GM12801 (cell line): ENCODE results near the gene BCAR3.

Experiments
- CTCF ChIP-seq: IDR thresholded peaks from one replicate; pipeline ENCODE4 v1.5.1; 2011; ENCODE audit warnings: control low read depth; ENCODE audit not compliant: insufficient read length; ENCODE audit errors: extremely low read depth

BCAR3 gene

DNA sequence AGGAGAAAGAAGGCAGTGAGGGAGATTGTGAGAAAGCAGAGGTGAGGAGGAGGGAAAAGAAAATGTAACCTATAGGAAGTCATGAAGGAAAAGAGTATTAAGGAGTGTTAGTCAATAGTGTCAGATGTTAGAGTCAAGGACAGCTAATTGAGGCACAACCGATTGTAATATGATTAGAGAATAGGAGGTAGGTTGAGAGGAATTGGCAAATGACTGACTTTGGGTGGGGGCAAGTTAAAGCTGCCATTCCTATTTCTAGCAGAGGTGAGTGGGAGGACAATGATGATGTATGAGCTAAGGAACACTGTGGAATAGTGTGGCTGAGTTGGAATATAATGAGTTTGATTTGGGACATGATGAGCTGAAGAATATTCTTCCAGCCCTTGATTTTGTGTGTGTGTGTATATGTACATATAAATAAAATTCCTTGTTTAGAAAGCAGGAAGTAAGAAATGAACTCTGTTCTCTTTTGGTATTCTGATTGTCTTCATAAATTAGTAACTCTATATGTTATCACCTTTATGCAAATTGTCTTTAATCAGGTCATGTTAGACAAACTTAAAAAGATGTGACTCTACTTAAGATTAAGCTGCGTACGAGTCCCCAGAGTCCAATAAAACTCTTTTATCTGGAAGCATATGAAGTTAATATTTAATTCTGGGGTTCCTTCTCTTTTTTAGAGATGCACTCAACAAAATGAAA, 135.3 kb downstream of the BCAR3 start:
- no peak for TF ChIP-seq CTCF

GRCh38 chr1:93542398-93542797, 139.2 kb downstream of the BCAR3 start:
- no peak for TF ChIP-seq CTCF

- no peak for TF ChIP-seq CTCF
Measured at GRCh38 chr1:93541045-93541444, 140.6 kb downstream of the BCAR3 start.

DNA sequence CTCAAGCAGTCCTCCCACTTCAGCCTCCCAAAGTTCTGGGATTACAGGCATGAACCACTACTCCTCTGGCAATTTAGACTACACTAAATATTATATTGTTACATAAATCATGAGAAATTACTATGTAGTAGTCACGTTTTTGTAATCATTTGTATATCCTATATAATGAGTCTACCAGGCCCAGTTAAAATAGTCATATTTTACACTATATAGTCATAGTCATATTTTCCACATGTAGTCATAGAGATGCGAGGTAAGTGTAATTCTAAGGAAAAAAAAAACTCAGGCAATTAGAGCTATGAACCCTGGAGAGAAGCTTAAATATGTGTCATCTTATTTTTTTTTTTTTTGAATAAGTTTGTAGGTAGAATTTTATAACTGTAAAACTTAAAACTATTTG, 143.7 kb downstream of the BCAR3 start:
- no peak for TF ChIP-seq CTCF

DNA sequence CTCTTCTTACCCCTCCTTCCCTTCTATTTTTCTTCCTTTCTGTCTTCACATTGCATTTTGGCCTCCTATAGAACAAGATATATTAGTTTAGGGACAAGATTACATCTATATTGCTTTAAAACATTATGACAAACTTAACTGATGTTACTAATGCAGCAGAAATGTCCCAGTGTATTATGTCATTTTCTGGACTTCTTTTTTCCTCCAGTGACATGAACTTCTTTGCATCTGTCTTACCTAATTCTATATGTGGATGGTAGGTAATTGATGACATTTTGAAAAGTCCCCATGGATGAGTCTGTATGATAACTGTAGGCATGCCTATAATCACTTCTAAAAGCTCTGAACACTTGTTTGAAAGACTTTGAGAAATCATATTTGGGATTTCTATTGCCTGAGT, 144.2 kb downstream of the BCAR3 start:
- TF ChIP-seq CTCF, result no peak

- TF ChIP-seq CTCF, result no peak
Measured at GRCh38 chr1:93533677-93534076, 148.0 kb downstream of the BCAR3 start.

DNA sequence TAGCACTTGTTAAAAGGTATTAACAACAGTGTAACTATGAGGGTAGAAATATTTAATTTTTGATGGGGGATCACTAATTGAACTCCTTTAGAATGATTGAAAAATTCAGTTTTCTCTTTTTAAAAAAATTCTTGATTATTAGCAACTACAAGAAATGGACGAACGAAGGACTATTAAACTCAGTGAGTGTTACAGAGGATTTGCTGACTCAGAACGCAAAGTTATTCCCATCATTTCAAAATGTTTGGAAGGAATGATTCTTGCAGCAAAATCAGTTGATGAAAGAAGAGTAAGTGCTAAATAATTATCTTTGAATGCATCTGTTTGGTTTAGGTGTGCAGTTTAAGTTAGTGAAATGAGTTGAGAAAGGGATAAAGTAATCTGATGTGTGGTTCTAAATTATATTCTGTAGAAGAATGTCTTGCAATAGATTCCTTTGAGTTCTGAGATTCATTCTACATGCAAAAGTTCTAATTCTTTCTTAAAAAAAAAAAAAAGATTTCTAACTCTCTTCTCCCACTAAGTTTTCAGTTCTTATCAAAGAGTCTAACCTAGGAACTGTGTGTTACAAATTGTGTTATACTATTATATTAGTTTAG, 148.8 kb downstream of the BCAR3 start:
- TF ChIP-seq CTCF, result no peak
